GM12864 (cell line): ENCODE measurements around the gene SLC22A23.

Source experiments
- DNase-seq: peaks from one replicate; pipeline ENCODE4 v3.0.0-alpha.2; 2011; ENCODE audit warnings: low read depth
- H3K4me3 ChIP-seq: 2 replicates; pipeline ENCODE4 v1.5.1; 2011; ENCODE audit warnings: mild to moderate bottlenecking, low read depth, low read length, control low read depth
- CTCF ChIP-seq: IDR thresholded peaks from 2 replicates; pipeline ENCODE4 v1.5.1; 2011; ENCODE audit warnings: low read depth, mild to moderate bottlenecking, moderate library complexity, low read length, control low read depth, inconsistent platforms; ENCODE audit errors: missing control alignments

Gene SLC22A23

GRCh38 chr6:3458706-3459421, 2.0 kb upstream of the SLC22A23 start:
- no peak for DNase-seq
- no peak for TF ChIP-seq CTCF
- H3K4me3 ChIP-seq = no peak overlapping the region

GRCh38 chr6:3457710-3458602, 1.1 kb upstream of the SLC22A23 start:
- DNase-seq = no peak

GRCh38 chr6:3456395-3456897, 404 bp downstream of the SLC22A23 start:
- H3K4me3 ChIP-seq = peak overlapping the region; percentile 34; the same call in 1 of the 2 replicates
- no peak for DNase-seq
- TF ChIP-seq CTCF = no peak

More at GRCh38 chr6:3457710-3458602, 1.1 kb upstream of the SLC22A23 start:
- H3K4me3 ChIP-seq = no peak overlapping the region
- TF ChIP-seq CTCF = no peak

- no peak for TF ChIP-seq CTCF
- DNase-seq = no peak
- H3K4me3 ChIP-seq = no peak overlapping the region
These were observed 1.1 kb downstream of the SLC22A23 start for GRCh38 chr6:3455569-3456394.

- no peak for DNase-seq
- H3K4me3 ChIP-seq = no peak overlapping the region
- TF ChIP-seq CTCF = no peak
These were observed 1.7 kb downstream of the SLC22A23 start for GRCh38 chr6:3455147-3455568.

- no peak for DNase-seq
- no peak overlapping the region for H3K4me3 ChIP-seq
- no peak for TF ChIP-seq CTCF
These were observed 2.4 kb downstream of the SLC22A23 start for GRCh38 chr6:3454273-3455010.
